GM18498 (cell line): ENCODE results near the gene MYLK.
"Not testable (repeated sequence)": the region's sequence is repeated elsewhere in the genome, so short reads cannot be mapped to it uniquely, and the experiment has no call there.

ENCODE experiments used
- ATAC-seq: cut with Tn5 transposase; IDR thresholded peaks from one replicate; pipeline ENCODE4 v1.9.1; 2021; ENCODE audit warnings: mild to moderate bottlenecking, moderate library complexity; ENCODE audit not compliant: unreplicated experiment

MYLK gene, protein sequence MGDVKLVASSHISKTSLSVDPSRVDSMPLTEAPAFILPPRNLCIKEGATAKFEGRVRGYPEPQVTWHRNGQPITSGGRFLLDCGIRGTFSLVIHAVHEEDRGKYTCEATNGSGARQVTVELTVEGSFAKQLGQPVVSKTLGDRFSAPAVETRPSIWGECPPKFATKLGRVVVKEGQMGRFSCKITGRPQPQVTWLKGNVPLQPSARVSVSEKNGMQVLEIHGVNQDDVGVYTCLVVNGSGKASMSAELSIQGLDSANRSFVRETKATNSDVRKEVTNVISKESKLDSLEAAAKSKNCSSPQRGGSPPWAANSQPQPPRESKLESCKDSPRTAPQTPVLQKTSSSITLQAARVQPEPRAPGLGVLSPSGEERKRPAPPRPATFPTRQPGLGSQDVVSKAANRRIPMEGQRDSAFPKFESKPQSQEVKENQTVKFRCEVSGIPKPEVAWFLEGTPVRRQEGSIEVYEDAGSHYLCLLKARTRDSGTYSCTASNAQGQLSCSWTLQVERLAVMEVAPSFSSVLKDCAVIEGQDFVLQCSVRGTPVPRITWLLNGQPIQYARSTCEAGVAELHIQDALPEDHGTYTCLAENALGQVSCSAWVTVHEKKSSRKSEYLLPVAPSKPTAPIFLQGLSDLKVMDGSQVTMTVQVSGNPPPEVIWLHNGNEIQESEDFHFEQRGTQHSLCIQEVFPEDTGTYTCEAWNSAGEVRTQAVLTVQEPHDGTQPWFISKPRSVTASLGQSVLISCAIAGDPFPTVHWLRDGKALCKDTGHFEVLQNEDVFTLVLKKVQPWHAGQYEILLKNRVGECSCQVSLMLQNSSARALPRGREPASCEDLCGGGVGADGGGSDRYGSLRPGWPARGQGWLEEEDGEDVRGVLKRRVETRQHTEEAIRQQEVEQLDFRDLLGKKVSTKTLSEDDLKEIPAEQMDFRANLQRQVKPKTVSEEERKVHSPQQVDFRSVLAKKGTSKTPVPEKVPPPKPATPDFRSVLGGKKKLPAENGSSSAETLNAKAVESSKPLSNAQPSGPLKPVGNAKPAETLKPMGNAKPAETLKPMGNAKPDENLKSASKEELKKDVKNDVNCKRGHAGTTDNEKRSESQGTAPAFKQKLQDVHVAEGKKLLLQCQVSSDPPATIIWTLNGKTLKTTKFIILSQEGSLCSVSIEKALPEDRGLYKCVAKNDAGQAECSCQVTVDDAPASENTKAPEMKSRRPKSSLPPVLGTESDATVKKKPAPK (N-terminal part only)

DNA sequence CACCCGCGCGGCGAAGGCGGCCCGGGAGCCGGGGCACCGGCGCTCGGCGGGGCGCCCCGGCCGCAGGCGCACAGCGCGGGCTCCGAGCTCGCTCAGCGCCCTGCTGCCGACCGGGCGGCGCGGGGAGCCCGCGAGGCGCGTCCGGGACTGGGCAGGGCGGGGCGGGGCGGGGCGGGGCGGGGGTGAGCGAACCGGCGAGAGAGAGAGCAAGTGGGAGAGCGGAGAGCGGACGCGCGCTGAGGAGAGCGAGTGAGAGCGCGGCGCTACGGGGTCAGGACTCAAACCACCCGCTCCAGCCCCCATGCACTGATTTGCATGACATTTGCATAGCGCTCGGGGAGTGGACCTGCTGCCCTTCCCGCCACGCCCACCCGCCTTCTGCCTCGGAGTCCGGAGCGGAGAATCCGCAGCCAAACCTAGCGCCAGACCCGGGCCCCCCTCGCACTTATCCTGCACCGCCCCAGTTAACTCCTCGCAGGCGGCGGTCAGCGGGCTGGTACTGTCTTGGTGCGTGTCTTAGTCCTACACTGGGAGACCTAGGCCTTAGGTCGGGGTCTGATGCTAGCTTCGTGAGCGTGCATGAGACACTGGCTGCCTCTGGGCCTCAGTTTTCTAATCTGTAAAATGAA lies at the start of gene MYLK:
Gene MYLK (minus strand): TSS at position 130 of the 629 bp plus-strand sequence. CDS start 90,491 bp downstream, outside the sequence.
- peak; percentile 71 for ATAC-seq

DNA sequence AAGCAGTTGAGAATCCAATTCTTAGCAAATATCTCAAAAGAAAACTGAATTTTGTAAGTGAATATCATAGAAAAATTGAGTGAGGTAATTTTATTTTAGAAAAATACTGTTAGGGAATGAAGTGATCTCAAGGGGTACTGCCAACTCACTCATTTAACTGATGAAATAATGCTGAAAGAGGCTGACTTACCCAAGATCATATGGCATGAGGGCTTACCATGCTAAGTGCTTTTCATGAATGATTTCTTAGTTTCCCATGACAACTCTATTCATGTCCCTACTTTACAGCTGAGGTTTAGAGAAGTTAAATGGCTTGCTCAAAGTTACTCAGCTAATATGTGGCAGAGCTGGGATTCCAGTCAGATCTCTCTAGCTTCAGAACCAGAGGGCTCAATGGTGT lies 46.3 kb upstream of the MYLK start:
- no peak for ATAC-seq

DNA sequence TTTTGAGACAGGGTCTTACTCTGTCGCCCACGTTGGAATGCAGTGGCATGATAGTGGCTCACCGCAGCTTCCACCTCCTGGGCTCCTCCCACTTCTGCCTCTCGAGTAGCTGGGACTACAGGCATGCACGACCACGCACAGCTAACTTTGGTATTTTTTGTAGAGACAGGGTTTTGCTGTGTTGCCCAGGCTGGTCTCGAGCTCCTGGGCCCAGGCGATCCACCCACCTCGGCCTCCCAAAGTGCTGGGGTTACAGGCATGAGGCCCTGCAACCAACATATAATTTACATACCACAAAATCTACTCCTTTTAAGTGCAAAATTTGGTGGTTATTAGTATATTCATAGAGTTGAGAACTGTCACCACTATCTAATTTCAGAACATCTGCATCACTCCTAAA lies 45.2 kb upstream of the MYLK start:
- no peak for ATAC-seq

DNA sequence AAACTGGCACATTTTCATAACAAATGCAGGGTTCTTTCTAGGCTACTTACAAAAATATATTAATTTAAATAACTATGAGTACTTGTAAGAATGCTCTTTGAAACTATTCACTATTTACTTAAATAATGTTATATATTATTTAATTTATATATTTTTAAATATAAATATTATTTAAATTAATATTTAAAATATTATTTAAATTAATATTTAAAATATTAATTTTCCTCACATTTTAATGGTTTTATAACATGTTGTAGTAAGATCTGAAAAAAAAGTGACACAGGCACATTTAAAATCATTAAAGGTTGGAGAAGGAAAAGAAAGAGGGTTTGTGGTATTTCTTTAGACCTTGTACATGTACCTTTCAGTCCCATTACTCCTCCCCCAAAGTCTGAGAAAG lies 42.3 kb upstream of the MYLK start:
- ATAC-seq, result no peak

DNA sequence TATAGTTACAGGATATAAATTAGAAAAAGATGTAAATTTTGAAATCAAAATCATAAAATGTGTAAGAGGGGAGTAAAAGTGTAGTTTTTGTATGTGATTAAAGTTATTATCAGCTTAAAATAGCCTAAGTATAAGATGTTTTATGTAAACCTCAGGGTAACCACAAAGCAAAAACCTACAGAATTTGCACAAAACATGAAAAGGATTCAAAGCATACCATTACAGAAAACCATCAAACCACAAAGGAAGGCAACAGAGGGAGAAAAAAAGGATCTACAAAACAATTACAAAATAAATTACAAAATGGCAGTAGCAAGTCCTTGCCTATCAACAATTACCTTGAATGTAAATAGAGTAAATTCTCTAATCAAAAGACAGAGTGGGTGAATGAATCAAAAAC lies 36.7 kb upstream of the MYLK start:
- no peak for ATAC-seq

DNA sequence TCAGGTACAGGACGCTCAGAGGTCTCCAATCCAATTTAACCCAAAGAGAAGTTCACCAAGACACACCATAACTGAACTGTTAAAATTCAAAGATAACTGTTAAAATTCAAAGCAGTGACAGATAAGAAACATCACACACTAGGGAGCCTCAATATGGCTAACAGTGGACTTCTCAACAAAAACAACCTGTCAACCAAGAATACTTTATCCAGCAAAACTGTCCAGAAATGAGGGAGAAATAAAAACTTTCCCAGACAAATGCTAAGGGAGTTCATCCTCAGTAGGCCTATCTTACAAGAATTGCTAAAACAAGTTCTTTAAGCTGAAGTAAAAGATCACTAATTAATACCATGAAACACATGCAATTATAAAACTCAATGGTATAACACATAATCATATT lies 36.3 kb upstream of the MYLK start:
- ATAC-seq, result no peak

DNA sequence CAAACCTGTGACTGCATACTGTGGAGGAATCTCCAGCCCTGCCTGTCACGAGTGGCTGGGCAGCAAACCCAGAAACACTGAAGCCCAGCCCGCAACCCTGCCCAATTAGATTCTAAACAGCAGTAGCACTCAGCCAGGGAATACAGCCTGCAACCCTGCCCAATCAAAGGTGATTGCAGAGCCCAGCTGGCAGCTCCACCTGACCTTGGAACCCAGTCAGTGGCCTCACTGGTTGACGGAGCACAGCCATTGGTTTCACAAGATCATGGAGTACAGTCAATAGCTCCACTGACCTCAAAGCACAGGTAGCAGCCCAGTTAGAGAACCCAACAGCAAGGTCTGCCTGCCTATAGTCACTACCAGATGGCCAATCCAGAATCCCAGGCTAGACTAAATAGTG lies 35.2 kb upstream of the MYLK start:
- no peak for ATAC-seq

DNA sequence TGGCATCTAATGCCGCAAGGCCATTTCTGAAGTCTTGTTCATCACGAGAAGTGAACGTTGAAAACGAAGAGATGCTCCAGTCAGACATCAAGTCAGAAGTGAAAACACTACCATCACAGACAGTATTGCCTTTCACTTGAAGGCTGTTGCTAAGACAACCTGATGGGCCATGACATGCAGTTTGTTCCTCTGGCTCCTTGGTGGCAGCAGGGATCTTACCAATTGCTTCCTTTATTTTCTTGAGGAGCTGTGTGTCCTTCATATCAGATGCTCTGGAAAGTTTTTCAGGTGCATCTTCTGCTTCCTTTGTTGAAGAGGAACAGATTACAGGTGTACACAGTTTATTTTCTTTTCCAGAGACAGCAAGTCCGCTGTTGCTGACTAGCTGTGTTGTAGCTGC lies 30.7 kb upstream of the MYLK start:
- ATAC-seq, result no peak

DNA sequence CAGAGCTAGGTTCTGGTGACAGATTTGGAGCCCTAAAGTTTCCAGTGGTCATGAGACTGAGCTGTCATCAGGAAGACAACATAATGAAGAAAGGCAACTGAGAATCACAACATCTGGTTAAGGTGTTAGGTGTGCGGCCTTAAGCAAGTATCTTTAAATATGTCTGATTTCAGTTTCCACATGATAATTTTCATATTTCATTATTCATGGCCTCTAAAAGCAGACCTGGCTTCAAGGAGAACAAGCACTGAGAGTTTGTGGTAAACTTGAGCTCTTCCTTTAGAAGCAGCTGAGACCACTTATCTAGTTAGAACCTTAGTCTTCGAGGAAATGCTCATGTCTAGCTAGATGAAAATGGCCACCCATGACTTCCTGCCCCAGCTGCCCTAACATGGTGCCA lies 25.7 kb upstream of the MYLK start:
- ATAC-seq, result peak; percentile 91

DNA sequence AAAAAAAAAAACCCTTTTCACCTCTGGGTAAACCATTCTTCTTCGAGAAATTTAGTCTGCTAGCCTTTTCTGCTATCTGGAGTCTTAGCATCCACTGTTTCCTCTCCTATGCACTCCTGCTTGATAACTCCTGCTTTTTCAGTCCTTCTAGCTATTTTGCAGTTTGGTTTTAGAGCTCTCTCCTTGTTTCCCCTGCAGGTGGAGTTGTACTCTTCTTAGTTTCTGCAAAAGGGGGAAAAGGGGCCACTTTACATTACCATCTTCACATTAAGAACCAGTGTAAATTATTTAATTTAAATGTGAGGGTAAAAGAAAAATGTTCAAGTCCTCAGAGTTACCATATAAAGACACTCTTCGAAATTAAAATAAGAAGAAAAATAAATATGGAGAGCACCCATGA lies 23.6 kb upstream of the MYLK start:
- no peak for ATAC-seq

DNA sequence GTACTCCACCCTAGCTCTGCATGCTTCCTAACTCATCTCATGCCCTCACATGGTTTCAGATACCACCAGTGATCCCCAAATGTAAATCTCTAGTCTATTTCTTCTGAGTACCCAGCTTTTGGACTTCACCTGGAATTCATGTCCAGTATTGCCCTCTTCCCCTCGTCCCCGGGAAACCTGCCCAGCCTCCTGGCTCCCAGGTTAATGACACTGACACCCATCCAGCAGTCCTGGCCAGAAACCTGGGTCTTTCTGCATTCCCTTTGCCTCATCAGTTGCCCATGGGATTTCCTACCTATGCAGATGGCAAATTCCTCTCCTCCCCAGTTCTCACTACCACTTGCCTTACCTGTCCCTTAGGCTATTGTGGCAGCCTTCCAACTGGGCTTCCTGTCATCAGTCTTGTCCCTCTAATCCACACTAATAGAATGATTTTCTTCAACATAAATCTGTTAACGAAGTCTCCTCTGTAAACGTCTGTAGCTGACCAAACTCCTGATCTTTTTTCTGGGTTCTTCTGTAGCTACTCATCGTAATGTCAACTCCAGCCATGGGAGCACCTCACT lies 15.3 kb upstream of the MYLK start:
- ATAC-seq, result no peak

DNA sequence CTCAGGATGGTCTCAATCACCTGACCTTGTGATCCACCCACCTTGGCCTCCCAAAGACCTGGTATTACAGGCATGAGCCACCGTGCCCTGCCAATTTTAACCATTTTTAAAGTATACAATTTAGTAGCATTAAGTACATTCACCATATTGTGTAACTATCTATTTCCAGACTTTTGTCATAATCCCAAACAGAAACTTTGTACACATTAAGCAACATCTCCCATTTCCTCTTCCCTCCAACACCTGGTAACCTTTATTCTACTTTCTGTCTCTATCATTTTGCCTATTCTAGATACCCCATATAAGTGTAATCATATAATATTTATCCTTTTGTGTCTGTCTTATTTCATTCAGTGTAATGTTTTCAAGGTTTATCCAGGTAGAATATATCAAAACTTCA lies 8.9 kb upstream of the MYLK start:
- ATAC-seq, result no peak

DNA sequence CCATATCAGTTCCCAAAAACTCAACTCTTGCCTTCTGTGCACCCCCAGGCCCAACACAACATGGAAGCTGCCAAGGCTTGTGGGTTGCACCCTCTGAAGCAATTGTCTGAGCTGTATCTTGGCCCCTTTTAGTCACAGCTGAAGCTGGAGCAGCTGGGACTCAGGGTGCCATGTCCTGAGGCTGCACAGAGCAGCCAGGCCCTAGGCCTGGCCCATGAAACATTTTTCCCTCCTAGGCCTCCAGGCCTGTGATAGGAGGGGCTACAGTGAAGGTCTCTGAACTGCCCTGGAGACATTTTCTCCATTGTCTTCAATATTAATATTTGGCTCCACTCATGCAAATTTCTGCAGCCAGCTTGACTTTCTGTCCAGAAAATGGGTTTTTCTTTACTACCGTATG lies 8.1 kb upstream of the MYLK start:
- ATAC-seq, result no peak

DNA sequence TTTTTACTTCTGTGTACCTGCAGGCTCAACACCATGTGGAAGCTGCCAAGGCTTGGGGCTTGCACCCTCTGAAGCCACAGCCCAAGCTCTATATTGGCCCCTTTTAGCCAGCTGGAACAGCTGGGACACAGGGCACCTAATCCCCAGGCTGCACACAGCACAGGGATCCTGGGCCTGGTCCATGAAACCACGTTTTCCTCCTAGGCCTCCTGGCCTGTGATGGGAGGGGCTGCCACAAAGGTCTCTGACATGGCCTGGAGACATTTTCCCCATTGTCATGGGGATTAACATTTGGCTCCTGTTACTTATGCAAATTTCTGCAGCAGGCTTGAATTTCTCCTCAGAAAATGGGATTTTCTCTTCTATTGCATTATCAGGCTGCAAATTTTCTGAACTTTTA lies 6.9 kb upstream of the MYLK start:
- ATAC-seq, result not testable (repeated sequence)

DNA sequence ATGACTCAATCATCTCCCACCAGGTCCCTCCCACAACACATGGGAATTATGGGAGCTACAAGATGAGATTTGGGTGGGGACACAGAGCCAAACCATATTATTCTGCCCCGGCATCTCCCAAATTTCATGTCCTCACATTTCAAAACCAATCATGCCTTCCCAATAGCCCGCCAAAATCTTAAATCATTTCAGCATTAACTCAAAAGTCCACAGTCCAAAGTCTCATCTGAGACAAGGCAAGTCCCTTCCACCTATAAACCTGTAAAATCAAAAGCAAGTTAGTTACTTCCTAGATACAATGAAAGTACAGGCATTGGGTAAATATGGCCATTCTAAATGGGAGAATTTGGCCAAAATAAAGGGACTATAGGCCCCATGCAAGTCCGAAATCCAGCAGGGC lies 6.0 kb upstream of the MYLK start:
- not testable (repeated sequence) for ATAC-seq

DNA sequence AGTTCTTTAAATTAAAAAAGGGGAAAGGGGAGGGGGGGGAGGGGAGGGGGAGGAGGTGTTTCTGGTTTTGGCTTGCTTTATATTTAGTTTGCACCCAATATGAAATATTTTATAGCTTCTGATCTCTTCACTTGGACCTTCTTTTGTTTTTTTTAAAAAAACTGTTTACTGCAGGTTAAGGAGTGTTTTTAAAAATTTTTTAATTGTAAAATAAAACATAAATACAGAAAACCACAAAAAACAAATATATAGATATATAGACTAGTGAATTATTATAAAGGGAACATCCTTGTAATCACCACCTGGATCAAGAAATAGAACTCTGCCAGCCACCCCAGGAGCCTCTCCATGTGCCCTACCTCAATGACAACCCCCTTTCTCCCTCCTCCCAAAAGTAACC lies 861 bp upstream of the MYLK start:
- ATAC-seq, result no peak

DNA sequence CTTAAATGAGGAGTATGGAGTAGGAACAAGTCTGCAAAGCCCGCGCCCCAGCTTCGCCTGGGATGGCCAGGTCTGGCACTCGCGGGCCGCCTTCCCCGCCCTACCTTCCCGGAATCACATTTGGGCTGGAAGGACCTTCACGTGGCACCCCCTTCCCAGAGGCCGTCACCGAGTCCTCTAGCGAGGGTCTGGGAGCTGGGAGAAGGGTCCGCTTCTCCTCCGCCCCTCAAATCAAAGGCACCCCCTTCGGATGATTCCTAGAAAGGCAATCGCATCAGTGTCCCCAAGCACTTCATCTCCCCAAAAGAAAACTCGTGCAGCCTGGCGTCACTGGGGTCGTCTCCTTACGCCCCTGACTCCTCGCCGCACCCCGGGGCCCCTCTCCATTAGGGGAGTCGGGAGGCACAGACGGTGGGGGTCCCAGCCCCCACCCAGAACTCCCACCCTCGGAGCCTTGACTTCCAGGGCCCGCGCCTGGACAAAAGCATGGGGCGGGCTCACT lies 380 bp downstream of the MYLK start:
- peak; percentile 17 for ATAC-seq

DNA sequence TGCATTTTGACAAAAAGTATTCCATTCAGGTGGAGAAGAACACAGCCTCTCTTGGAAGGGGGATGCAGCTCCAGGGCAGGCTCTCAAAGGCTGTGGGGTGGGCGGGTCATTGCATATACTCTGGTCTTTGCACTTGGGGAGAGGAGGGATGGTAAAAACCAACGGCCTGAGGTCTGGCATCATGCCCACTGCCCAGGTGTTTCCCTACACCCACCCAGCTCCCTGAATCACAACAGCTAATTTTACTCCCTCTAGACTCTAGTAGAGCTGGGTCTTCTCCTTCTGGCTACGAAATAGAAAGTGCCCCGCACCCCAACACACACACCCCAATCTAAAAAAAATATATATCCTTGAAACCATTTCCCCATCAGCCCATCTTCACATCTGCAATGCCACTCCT lies 1.0 kb downstream of the MYLK start:
- ATAC-seq, result no peak

DNA sequence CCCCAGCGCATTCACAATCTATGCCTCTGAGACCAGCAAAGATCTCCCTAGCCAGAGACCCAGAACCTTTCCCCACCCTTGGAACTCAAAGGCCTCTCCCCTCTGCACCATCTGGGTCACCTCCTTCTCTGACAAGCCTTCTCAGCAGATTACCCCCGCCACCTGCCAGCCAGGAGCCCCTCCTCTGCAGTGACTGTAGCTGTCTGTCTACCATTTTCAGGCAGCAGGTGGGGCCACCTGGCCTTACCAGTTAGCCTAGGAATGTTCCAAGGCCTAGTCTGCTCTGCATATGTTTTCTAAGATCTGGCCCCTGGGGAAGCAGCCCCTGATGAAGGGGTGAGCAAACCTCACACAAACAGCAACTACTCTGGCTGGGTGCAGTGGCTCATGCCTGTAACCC lies 2.4 kb downstream of the MYLK start:
- no peak for ATAC-seq

DNA sequence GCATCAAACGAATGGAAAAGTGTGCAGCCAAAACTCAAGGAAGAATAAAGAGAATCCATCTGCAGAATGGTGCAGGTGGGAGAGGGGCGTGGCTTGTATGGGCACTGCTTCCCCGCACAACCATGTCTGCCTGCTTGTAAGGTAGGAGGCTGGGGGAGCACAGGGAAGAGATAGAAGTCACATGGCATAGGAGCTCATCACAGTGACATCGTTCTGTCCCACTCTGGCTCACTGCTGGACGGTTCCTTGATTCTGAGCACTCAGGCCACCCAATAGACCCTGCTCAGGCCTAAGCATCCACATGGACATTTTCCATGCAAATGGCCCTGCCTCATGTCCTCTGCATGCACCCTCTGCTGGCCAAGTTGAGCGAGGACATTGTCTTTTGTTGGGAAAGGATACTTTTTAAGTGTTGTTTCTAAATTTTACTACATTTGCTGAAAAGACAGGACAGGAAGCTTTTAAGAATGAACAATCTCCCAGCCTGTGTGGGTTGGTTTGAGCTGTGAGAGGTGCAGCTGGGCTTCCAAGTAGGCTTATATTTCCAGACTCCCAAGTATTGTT lies 3.1 kb downstream of the MYLK start:
- ATAC-seq, result no peak
